Measurements from ENCODE around the gene TMC4. TPM values are rescaled to one million over a fixed set of nuclear protein-coding genes. Genes with fewer than 3 reads are reported as not detected.
A peak's percentile ranks its signal among the peaks of the same experiment; 100 is the strongest.

Gene TMC4
- total RNA-seq, 4 donors from 2014 or later: 42.6 to 91.7 (median 68.5) TPM

DNA sequence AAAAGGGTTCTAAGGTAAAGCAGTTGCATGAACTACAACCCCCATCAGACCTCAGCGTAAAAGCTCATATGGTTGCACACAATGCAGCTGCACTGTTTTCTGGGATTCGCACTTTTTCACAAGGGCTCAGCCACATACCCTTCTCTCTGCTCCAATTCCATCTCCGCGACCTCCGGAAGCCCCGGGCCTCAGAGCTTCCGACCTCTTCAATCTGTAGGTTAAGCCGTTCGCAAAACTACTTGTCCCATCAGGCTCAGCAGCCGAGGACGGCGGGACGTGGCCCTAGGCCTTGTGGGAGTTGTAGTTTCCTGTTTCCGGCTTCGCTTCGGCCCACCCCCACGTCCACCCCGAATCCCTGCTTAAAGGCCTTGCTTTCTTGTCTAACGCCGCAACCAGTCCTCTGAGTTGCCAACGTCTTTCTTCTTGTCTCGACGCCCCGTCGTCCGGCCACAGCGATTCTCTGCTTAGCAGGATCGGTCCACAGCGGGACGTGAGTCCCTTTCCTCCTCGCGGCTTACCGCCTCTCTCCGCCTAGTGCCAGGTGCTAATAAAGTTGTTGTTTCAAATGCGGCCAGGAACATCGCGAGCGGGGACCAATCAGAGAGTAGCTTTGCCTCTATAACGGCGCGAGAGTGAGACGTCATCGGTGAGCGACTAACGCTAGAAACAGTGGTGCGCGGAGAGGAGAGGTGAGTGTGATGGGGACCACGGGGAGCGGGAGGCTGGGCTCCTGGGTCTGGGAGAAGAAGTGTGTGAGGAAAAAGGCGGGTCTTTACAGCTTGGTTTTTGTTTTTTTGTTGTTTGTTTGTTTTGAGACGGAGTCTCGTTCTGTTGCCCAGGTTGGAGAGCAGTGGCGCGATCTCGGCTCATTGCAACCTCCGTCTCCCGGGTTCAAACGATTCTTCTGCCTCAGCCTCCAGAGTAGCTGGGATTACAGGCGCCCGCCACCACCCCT is 57.6 kb downstream of the TMC4 start, which contains the start of the genes PRPF31 and TFPT:
Gene PRPF31, plus strand, starts transcription at position 646 of the 955 bp plus-strand sequence. CDS start 2,525 bp downstream, outside the sequence.
Gene TFPT, minus strand, starts transcription at position 549 of the 955 bp plus-strand sequence. Its CDS starts 388 bp downstream, at position 161.
- 1 to 2% methylated on average over 59 to 60 of the region's 60 CpGs for WGBS, 2 donors
- TF ChIP-seq, protein P1, sequence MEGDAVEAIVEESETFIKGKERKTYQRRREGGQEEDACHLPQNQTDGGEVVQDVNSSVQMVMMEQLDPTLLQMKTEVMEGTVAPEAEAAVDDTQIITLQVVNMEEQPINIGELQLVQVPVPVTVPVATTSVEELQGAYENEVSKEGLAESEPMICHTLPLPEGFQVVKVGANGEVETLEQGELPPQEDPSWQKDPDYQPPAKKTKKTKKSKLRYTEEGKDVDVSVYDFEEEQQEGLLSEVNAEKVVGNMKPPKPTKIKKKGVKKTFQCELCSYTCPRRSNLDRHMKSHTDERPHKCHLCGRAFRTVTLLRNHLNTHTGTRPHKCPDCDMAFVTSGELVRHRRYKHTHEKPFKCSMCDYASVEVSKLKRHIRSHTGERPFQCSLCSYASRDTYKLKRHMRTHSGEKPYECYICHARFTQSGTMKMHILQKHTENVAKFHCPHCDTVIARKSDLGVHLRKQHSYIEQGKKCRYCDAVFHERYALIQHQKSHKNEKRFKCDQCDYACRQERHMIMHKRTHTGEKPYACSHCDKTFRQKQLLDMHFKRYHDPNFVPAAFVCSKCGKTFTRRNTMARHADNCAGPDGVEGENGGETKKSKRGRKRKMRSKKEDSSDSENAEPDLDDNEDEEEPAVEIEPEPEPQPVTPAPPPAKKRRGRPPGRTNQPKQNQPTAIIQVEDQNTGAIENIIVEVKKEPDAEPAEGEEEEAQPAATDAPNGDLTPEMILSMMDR (IDR thresholded peaks at IDR 0.05): no peak
- peak; percentile 3 to 60 for TF ChIP-seq POLR2A (IDR thresholded peaks at IDR 0.05)
- intact Hi-C loops (cut with DNase I): no loop called here

DNA sequence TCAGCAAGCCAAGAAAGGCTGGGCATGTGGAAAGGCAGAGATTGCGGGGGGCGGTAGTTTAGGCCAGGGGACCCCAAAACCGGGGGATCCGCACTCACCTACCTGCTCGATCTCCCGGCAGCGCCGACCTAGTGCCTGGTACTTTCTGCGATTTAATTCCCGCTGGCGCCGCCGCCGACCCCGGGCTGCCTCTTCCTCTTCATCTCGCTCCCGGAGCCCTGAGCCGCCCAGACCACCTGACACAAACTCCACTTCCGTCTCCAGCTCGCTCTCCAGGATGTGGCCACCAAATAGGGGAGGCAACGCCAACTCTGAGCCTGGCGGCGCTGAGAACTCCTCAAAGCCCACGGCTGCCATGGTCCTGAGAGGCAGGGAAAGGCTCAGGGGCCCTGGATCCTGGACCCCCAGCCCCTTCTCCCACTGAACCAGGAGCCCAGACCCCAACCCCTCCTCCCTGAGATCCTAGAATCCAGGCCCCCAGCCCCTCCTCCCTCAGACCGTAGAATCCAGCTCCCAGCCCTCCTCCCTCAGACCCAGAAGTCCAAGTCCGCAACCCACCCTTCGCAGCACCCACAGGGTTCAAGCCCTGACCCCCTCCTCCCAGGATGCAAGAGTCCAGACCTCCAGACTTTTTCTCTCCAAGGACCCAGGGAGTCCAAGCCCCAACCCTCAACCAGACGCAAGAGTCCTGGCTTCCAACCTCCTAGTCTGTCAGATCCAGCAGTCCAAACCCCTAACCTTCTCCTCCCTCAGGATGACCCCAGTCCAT is 58.4 kb downstream of the TMC4 start:
- Histone ChIP-seq H3K4me1 (peaks cover 14 to 23% of the 10 kb centered on the region in 2 donors), H3K9me3 (no peaks in the 10 kb centered on the region), H3K27me3 (no peaks in the 10 kb centered on the region), H3K4me3 (replicated peaks in 1 of 3) (peak overlapping the region in 2 of 3 donors; percentile 56 to 58), H3K27ac (peak overlapping the region in 1 of 3 donors; percentile 89), H3K36me3 (peaks cover 17 to 20% of the 10 kb centered on the region in 2 donors)
- WGBS, 2 donors: 8 to 19% methylated on average over 11 to 28 of the region's 28 CpGs
- TF ChIP-seq POLR2A (IDR thresholded peaks at IDR 0.05): no peak
- TF ChIP-seq, protein P1 (IDR thresholded peaks at IDR 0.05): no peak
- peak in 1 of 2 donors; percentile 10 for DNase-seq
- intact Hi-C loops (cut with DNase I): no loop called here

More for the DNA sequence above, 57.6 kb downstream of the TMC4 start, which contains the start of the genes PRPF31 and TFPT:
- Histone ChIP-seq H3K4me3 (replicated peaks in 1 of 3) (peak within 1 kb of the TSS; percentile 21 to 58 (median 56)), H3K36me3 (peaks cover 15 to 20% of the 10 kb centered on the region in 2 donors), H3K27ac (peak within 1 kb of the TSS; percentile 49 to 89 (median 85)), H3K9me3 (no peaks in the 10 kb centered on the region), H3K27me3 (no peaks in the 10 kb centered on the region), H3K4me1 (peaks cover 14 to 23% of the 10 kb centered on the region in 2 donors)
- DNase-seq: peak; percentile 96 to 98

Other genes starting within 250 kb of the TMC4 start
- gene CACNG8, start 210.2 kb downstream of the TMC4 start, total RNA-seq: not detected
- gene CACNG6, start 181.5 kb downstream of the TMC4 start, total RNA-seq: not detected
- not detected for gene VSTM1, start 109.3 kb downstream of the TMC4 start, total RNA-seq
- not detected for gene TARM1, start 91.8 kb downstream of the TMC4 start, total RNA-seq
- gene OSCAR, start 72.4 kb downstream of the TMC4 start, total RNA-seq: 1 to 10 TPM in 1 of 4 donors, under 1 TPM in 2, not detected in 1; 0.39 to 1.1 (median 0.96) TPM
- 100 to 1,000 TPM in 1 of 4 donors, 10 to 100 TPM in 3; 17.7 to 100 (median 52.7) TPM for gene NDUFA3, start 70.3 kb downstream of the TMC4 start, total RNA-seq
- gene TFPT, start 57.5 kb downstream of the TMC4 start, total RNA-seq: 10 to 100 TPM in 3 of 4 donors, 1 to 10 TPM in 1; 7.7 to 17.9 (median 13.5) TPM
- gene PRPF31, start 57.4 kb downstream of the TMC4 start, total RNA-seq: 10 to 100 TPM; 53.6 to 66.7 (median 57.1) TPM
- gene CNOT3, start 35.4 kb downstream of the TMC4 start, total RNA-seq: 10 to 100 TPM; 22.4 to 30.3 (median 29.8) TPM
- 10 to 100 TPM in 1 of 4 donors, 1 to 10 TPM in 3; 6.3 to 14.5 (median 8.2) TPM for gene LENG1, start 13.4 kb downstream of the TMC4 start, total RNA-seq
- gene MBOAT7, start 16.4 kb upstream of the TMC4 start, total RNA-seq: 100 to 1,000 TPM in 1 of 4 donors, 10 to 100 TPM in 3; 47.3 to 101 (median 69.0) TPM
- 100 to 1,000 TPM in 1 of 4 donors, 10 to 100 TPM in 3; 58.1 to 102 (median 82.0) TPM for gene TSEN34, start 18.1 kb upstream of the TMC4 start, total RNA-seq
- 1,000 to 10,000 TPM; 1,847 to 2,152 (median 2,039) TPM for gene RPS9, start 27.7 kb upstream of the TMC4 start, total RNA-seq
- gene LILRB3, start 49.8 kb upstream of the TMC4 start, total RNA-seq: 10 to 100 TPM in 2 of 4 donors, 1 to 10 TPM in 1, under 1 TPM in 1; 0.56 to 16.1 (median 10.1) TPM
- gene LILRA6, start 69.6 kb upstream of the TMC4 start, total RNA-seq: 1 to 10 TPM in 2 of 4 donors, under 1 TPM in 1, not detected in 1; 0.46 to 1.6 (median 1.1) TPM
- gene LILRB5, start 84.1 kb upstream of the TMC4 start, total RNA-seq: 10 to 100 TPM in 1 of 4 donors, 1 to 10 TPM in 3; 2.0 to 11.4 (median 5.9) TPM
- gene LILRB2, start 108.0 kb upstream of the TMC4 start, total RNA-seq: 1 to 10 TPM in 2 of 4 donors, under 1 TPM in 2; 0.67 to 2.0 (median 1.1) TPM
- gene LILRA5, start 140.0 kb upstream of the TMC4 start, total RNA-seq: under 1 TPM in 2 of 4 donors, not detected in 2; 0.45 to 0.81 TPM
- gene LILRA4, start 166.0 kb upstream of the TMC4 start, total RNA-seq: not detected
- 10 to 100 TPM in 2 of 4 donors, 1 to 10 TPM in 2; 3.1 to 14.5 (median 8.7) TPM for gene LAIR1, start 191.8 kb upstream of the TMC4 start, total RNA-seq
- under 1 TPM in 2 of 4 donors, not detected in 2; 0.45 to 0.94 TPM for gene TTYH1, start 242.3 kb upstream of the TMC4 start, total RNA-seq

Data from thyroid gland (tissue), 4 donors.